Subcutaneous preadipocyte (primary cell): ENCODE results near the gene MEF2A. TPM values are rescaled to one million over a fixed set of nuclear protein-coding genes. Genes with fewer than 3 reads are reported as not detected.

ENCODE experiments used
- small RNA-seq: library from RNA; depleted of rRNA; stranded (forward); fragments of <200 nt; gene quantifications from one replicate; pipeline ENCODE3, GENCODE V24; 2012
- total RNA-seq: library from RNA; depleted of rRNA; stranded (reverse); fragments of >200 nt; gene quantifications from 2 replicates; pipeline ENCODE4 v1.2.3, GENCODE V29; 2012

Gene MEF2A
- 21.3 and 31.1 TPM in 2 replicates for total RNA-seq

GRCh38 chr15:99565299-99566156 lies at the start of gene MEF2A:
Gene MEF2A (plus strand): TSS chr15:99565984. CDS start chr15:99633120, 67,136 bp downstream.

GRCh38 chr15:99733268-99734039 lies 167.7 kb downstream of the MEF2A start, which contains the start of gene LYSMD4:
Gene LYSMD4 (minus strand): TSS chr15:99733437. CDS start chr15:99731999, 1,438 bp downstream.

Small RNA genes lying within 50 kb of the gene (small RNA-seq; reads per million reads assigned to genes)
- not detected for gene RF00019

Other genes with a start within 250 kb of the MEF2A start
- gene LYSMD4, start 167.5 kb downstream of the MEF2A start, total RNA-seq, result 11.0 and 12.7 TPM in 2 replicates